ENCODE data around the gene DUSP15.

DNA sequence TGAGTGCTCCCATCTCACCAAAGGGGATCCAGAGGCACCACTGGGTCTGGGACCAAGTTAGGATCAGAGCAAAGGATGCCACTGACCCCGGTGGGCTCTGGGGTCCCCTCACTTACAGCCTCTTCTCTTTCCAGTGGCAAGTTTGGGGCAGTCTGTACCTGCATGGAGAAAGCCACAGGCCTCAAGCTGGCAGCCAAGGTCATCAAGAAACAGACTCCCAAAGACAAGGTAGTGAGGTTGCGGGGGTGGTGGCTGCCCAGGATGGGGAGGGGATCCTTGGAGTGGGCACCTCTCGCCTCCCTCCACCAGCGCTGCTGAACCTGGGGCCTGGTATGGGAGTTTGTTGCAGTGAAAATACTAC lies 46.2 kb downstream of the DUSP15 start:
- TF ChIP-seq, protein P1, sequence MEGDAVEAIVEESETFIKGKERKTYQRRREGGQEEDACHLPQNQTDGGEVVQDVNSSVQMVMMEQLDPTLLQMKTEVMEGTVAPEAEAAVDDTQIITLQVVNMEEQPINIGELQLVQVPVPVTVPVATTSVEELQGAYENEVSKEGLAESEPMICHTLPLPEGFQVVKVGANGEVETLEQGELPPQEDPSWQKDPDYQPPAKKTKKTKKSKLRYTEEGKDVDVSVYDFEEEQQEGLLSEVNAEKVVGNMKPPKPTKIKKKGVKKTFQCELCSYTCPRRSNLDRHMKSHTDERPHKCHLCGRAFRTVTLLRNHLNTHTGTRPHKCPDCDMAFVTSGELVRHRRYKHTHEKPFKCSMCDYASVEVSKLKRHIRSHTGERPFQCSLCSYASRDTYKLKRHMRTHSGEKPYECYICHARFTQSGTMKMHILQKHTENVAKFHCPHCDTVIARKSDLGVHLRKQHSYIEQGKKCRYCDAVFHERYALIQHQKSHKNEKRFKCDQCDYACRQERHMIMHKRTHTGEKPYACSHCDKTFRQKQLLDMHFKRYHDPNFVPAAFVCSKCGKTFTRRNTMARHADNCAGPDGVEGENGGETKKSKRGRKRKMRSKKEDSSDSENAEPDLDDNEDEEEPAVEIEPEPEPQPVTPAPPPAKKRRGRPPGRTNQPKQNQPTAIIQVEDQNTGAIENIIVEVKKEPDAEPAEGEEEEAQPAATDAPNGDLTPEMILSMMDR (IDR thresholded peaks at IDR 0.05; ENCODE audit: insufficient read depth, low read length, poor library complexity, severe bottlenecking) = no peak
- TF ChIP-seq EZH2phosphoT487 (conservative IDR thresholded peaks at IDR 0.05; ENCODE audit: low read length) = no peak

All from SU-DHL-6 (cell line).